H9 (cell line): ENCODE data around the gene CTDSP2. TPM values are rescaled to one million over a fixed set of nuclear protein-coding genes. Genes with fewer than 3 reads are reported as not detected.

Experiments used
- DNase-seq: peaks from one replicate; pipeline ENCODE4 v3.0.0-alpha.2; 2017
- H2AFZ ChIP-seq: one replicate; pipeline ENCODE4 v1.6.1; 2013; ENCODE audit warnings: mild to moderate bottlenecking, low read length, control low read depth, moderate library complexity
- H2AK5ac ChIP-seq: 2 replicates; pipeline ENCODE4 v1.6.1; 2013; ENCODE audit warnings: low read length, control low read depth, mixed read lengths; ENCODE audit not compliant: insufficient read length
- H2BK120ac ChIP-seq: one replicate; pipeline ENCODE4 v1.6.1; 2013; ENCODE audit warnings: low read depth, mild to moderate bottlenecking, low read length, control low read depth, inconsistent platforms; ENCODE audit not compliant: poor library complexity, severe bottlenecking
- H2BK12ac ChIP-seq: 2 replicates; pipeline ENCODE4 v1.6.1; 2013; ENCODE audit warnings: low read length, control low read depth, mixed read lengths, low read depth; ENCODE audit not compliant: insufficient read length
- H2BK15ac ChIP-seq: 2 replicates; pipeline ENCODE4 v1.6.1; 2013; ENCODE audit warnings: low read depth, low read length, control low read depth
- H2BK20ac ChIP-seq: one replicate; pipeline ENCODE4 v1.6.1; 2013; ENCODE audit warnings: low read depth, mild to moderate bottlenecking, low read length, control low read depth, inconsistent platforms; ENCODE audit not compliant: poor library complexity, severe bottlenecking
- H2BK5ac ChIP-seq: 2 replicates; pipeline ENCODE4 v1.6.1; 2013; ENCODE audit warnings: low read length, control low read depth, mixed read lengths; ENCODE audit not compliant: insufficient read length
- H3K14ac ChIP-seq: 2 replicates; pipeline ENCODE4 v1.6.1; 2013; ENCODE audit warnings: low read length, control low read depth; ENCODE audit not compliant: insufficient read depth
- H3K18ac ChIP-seq: 2 replicates; pipeline ENCODE4 v1.6.1; 2013; ENCODE audit warnings: low read depth, mild to moderate bottlenecking, mixed read lengths, low read length, control low read depth; ENCODE audit not compliant: insufficient read length
- H3K23ac ChIP-seq: 2 replicates; pipeline ENCODE4 v1.6.1; 2013; ENCODE audit warnings: low read length, control low read depth, mixed read lengths, low read depth; ENCODE audit not compliant: insufficient read length
- H3K23me2 ChIP-seq: 2 replicates; pipeline ENCODE4 v1.6.1; 2013; ENCODE audit warnings: low read depth, mild to moderate bottlenecking, mixed read lengths, low read length, control low read depth; ENCODE audit not compliant: insufficient read length, poor library complexity, severe bottlenecking
- H3K27ac ChIP-seq: 2 replicates; pipeline ENCODE4 v1.5.1; 2013; ENCODE audit warnings: low read length, control low read depth, mixed read lengths, low read depth; ENCODE audit not compliant: insufficient read length
- H3K27me3 ChIP-seq: 2 replicates; pipeline ENCODE4 v1.6.1; 2013; ENCODE audit warnings: low read length, control low read depth, inconsistent platforms; ENCODE audit not compliant: insufficient read depth
- H3K4ac ChIP-seq: 2 replicates; pipeline ENCODE4 v1.6.1; 2013; ENCODE audit warnings: low read depth, mild to moderate bottlenecking, control low read depth, inconsistent platforms, low read length, moderate library complexity
- H3K4me1 ChIP-seq: 2 replicates; pipeline ENCODE4 v1.6.1; 2013; ENCODE audit warnings: low read length, control low read depth, inconsistent platforms; ENCODE audit not compliant: insufficient read depth
- H3K4me2 ChIP-seq: 2 replicates; pipeline ENCODE4 v1.6.1; 2013; ENCODE audit warnings: low read length, control low read depth, mixed read lengths; ENCODE audit not compliant: insufficient read length, insufficient read depth
- H3K56ac ChIP-seq: 2 replicates; pipeline ENCODE4 v1.6.1; 2013; ENCODE audit warnings: low read depth, mild to moderate bottlenecking, mixed read lengths, low read length, control low read depth; ENCODE audit not compliant: insufficient read length
- H3K79me1 ChIP-seq: 2 replicates; pipeline ENCODE4 v1.6.1; 2013; ENCODE audit warnings: low read depth, mild to moderate bottlenecking, moderate library complexity, low read length, control low read depth, inconsistent platforms; ENCODE audit not compliant: insufficient read depth, poor library complexity, severe bottlenecking
- H3K79me2 ChIP-seq: 2 replicates; pipeline ENCODE4 v1.6.1; 2013; ENCODE audit warnings: low read length, control low read depth, inconsistent platforms; ENCODE audit not compliant: insufficient read depth
- H3K9ac ChIP-seq: 2 replicates; pipeline ENCODE4 v1.6.1; 2013; ENCODE audit warnings: low read length, control low read depth, mixed read lengths; ENCODE audit not compliant: insufficient read length; ENCODE audit errors: extremely low read depth
- H3K9me3 ChIP-seq: one replicate; pipeline ENCODE4 v1.6.1; 2013; ENCODE audit warnings: low read depth, low read length, inconsistent platforms; ENCODE audit not compliant: control insufficient read depth
- H3T11ph ChIP-seq: one replicate; pipeline ENCODE4 v1.6.1; 2013; ENCODE audit warnings: mild to moderate bottlenecking, low read length, control low read depth, inconsistent platforms
- H4K20me1 ChIP-seq: one replicate; pipeline ENCODE4 v1.6.1; 2013; ENCODE audit not compliant: control insufficient read depth, insufficient read length, insufficient read depth
- H4K5ac ChIP-seq: 2 replicates; pipeline ENCODE4 v1.6.1; 2013; ENCODE audit warnings: low read depth, mild to moderate bottlenecking, mixed read lengths, low read length, control low read depth; ENCODE audit not compliant: insufficient read length
- H4K8ac ChIP-seq: replicated peaks from 2 replicates; pipeline ENCODE4 v1.6.1; 2013; ENCODE audit warnings: low read length, control low read depth, mixed read lengths, low read depth; ENCODE audit not compliant: insufficient read length
- H4K91ac ChIP-seq: 2 replicates; pipeline ENCODE4 v1.6.1; 2013; ENCODE audit warnings: low read depth, mild to moderate bottlenecking, moderate library complexity, mixed read lengths, low read length, control low read depth; ENCODE audit not compliant: insufficient read length
- H3K27ac Mint-ChIP-seq, 3 experiments: 2 replicates in 2 of 3; 3 replicates in 1 of 3; pipeline ENCODE4 v1.8.0; 2020 to 2021; ENCODE audit warnings: mixed read lengths in 3 of 3, mild to moderate bottlenecking in 1 of 3, moderate library complexity in 1 of 3
- H3K27me3 Mint-ChIP-seq: 2 replicates; pipeline ENCODE4 v1.8.0; 2021; ENCODE audit warnings: low read depth, mild to moderate bottlenecking, moderate library complexity, mixed read lengths
- H3K36me3 Mint-ChIP-seq, 3 experiments: 2 replicates in 2 of 3; 3 replicates in 1 of 3; pipeline ENCODE4 v1.8.0; 2020 to 2021; ENCODE audit warnings: low read depth in 3 of 3, mixed read lengths in 3 of 3; ENCODE audit not compliant: insufficient read depth in 1 of 3
- H3K4me1 Mint-ChIP-seq, 2 experiments: 2 replicates each; pipeline ENCODE4 v1.8.0; 2020; ENCODE audit warnings: mixed read lengths in 2 of 2
- H3K4me3 Mint-ChIP-seq, 2 experiments: 2 replicates in 1 of 2; 3 replicates in 1 of 2; pipeline ENCODE4 v1.8.0; 2020 to 2021; ENCODE audit warnings: mild to moderate bottlenecking in 2 of 2, mixed read lengths in 2 of 2, moderate library complexity in 1 of 2
- H3K9me3 Mint-ChIP-seq, 2 experiments: 2 replicates in 1 of 2; 3 replicates in 1 of 2; pipeline ENCODE4 v1.8.0; 2020; ENCODE audit warnings: mild to moderate bottlenecking in 2 of 2, mixed read lengths in 2 of 2, moderate library complexity in 1 of 2
- CTCF ChIP-seq: fragments of 200-600 bp; sonication (generic); conservative IDR thresholded peaks from 3 replicates; pipeline ENCODE4 v1.8.0; 2021; ENCODE audit warnings: antibody characterized with exemption, mild to moderate bottlenecking
- WGBS: extraction: QIAGEN DNeasy Blood & Tissue Kit; methylation state at CpG from one replicate; pipeline ENCODE4 v1.1.7; 2013; ENCODE audit warnings: missing lambda C conversion rate, low lambda C conversion rate, mixed read lengths; ENCODE audit not compliant: insufficient read length; ENCODE audit errors: extremely low coverage; 5-methylcytosine and 5-hydroxymethylcytosine counted together
- total RNA-seq: library from RNA; stranded (reverse); gene quantifications from 2 replicates; pipeline ENCODE4 v1.2.1, GENCODE V29; 2021

The CTDSP2 gene
- total RNA-seq, 1 experiment from 2014 or later = 103 TPM

GRCh38 chr12:57864442-57865083, 18.0 kb upstream of the CTDSP2 start:
- Histone ChIP-seq H2BK12ac (no peak overlapping the region), H3K79me2 (no peaks in the 10 kb centered on the region), H4K91ac (no peak overlapping the region), H3K27ac (no peak overlapping the region), H3K56ac (no peak overlapping the region), H3K9ac (no peak overlapping the region), H3K23ac (no peak overlapping the region), H4K5ac (no peak overlapping the region), H3K4me2 (peak overlapping the region; percentile 62), H4K8ac (no peak overlapping the region), H4K20me1 (no peaks in the 10 kb centered on the region), H3K18ac (peak overlapping the region; percentile 60), H3K23me2 (peaks cover 8% of the 10 kb centered on the region), H3K4ac (no peak overlapping the region), H2BK20ac (no peak overlapping the region), H3K79me1 (no peaks in the 10 kb centered on the region), H2BK15ac (no peak overlapping the region), H2BK120ac (peak overlapping the region; percentile 72), H3K9me3 (no peaks in the 10 kb centered on the region), H2BK5ac (no peak overlapping the region), H2AK5ac (no peak overlapping the region), H2AFZ (no peak overlapping the region), H3T11ph (no peak overlapping the region), H3K14ac (no peak overlapping the region), H3K4me1 (no peaks in the 10 kb centered on the region; the same call in 1 of the 2 replicates), H3K27me3 (peaks cover 2% of the 10 kb centered on the region; the same call in 1 of the 2 replicates)
- Mint-ChIP-seq H3K9me3 (no peaks in the 10 kb centered on the region), H3K27me3 (peaks cover 54% of the 10 kb centered on the region), H3K4me3 (peak overlapping the region; percentile 43 to 54; a peak in 3 of 5 replicates), H3K4me1 (peaks cover 25 to 31% of the 10 kb centered on the region in 2 experiments), H3K27ac (no peak overlapping the region), H3K36me3 (no peaks in the 10 kb centered on the region)
- peak; percentile 72 for DNase-seq
- no peak for TF ChIP-seq CTCF
- no CpG with 5 or more reads among the region's 8 CpGs for WGBS
